Hepatocyte (in vitro differentiated cells): ENCODE results near the gene ELL2.

Experiments
- CTCF ChIP-seq: fragments of 200-600 bp; sonication (generic); IDR thresholded peaks from 2 replicates; pipeline ENCODE4 v1.5.1; 2016; ENCODE audit warnings: antibody characterized with exemption, mild to moderate bottlenecking; ENCODE audit not compliant: poor library complexity
- EZH2phosphoT487 ChIP-seq: fragments of 200-600 bp; sonication (generic); IDR thresholded peaks from one replicate; pipeline ENCODE4 v1.6.1; 2018; ENCODE audit warnings: antibody characterized with exemption, mild to moderate bottlenecking, low read depth, moderate library complexity; ENCODE audit not compliant: unreplicated experiment, severe bottlenecking

DNA sequence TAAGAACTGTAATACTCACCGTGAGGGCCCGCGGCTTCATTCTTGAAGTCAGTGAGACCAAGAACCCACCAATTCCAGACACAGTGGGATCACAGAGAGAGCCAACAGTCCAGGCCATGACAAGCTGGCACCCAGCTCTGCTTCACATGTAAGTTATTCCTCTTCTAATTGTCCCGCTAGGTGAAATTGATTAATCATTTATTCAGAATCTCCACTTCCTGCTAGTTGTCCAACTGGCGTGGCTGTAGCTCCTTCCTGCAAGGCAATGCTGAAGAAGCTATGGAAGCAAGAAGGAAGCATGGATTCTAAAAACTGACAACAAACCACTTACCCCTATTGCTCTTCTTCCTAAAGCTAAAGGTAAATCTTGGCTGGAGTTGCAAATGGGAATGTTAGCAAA is 109.1 kb downstream of the ELL2 start:
- TF ChIP-seq EZH2phosphoT487 (no peak), CTCF (no peak)
